H9 (cell line): ENCODE results near the gene THSD7B. TPM values are rescaled to one million over a fixed set of nuclear protein-coding genes. Genes with fewer than 3 reads are reported as not detected.

Experiments used
- DNase-seq: peaks from one replicate; pipeline ENCODE4 v3.0.0-alpha.2; 2017
- H2AFZ ChIP-seq: one replicate; pipeline ENCODE4 v1.6.1; 2013; ENCODE audit warnings: mild to moderate bottlenecking, low read length, control low read depth, moderate library complexity
- H2AK5ac ChIP-seq: 2 replicates; pipeline ENCODE4 v1.6.1; 2013; ENCODE audit warnings: low read length, control low read depth, mixed read lengths; ENCODE audit not compliant: insufficient read length
- H2BK120ac ChIP-seq: one replicate; pipeline ENCODE4 v1.6.1; 2013; ENCODE audit warnings: low read depth, mild to moderate bottlenecking, low read length, control low read depth, inconsistent platforms; ENCODE audit not compliant: poor library complexity, severe bottlenecking
- H2BK12ac ChIP-seq: 2 replicates; pipeline ENCODE4 v1.6.1; 2013; ENCODE audit warnings: low read length, control low read depth, mixed read lengths, low read depth; ENCODE audit not compliant: insufficient read length
- H2BK15ac ChIP-seq: 2 replicates; pipeline ENCODE4 v1.6.1; 2013; ENCODE audit warnings: low read depth, low read length, control low read depth
- H2BK20ac ChIP-seq: one replicate; pipeline ENCODE4 v1.6.1; 2013; ENCODE audit warnings: low read depth, mild to moderate bottlenecking, low read length, control low read depth, inconsistent platforms; ENCODE audit not compliant: poor library complexity, severe bottlenecking
- H2BK5ac ChIP-seq: 2 replicates; pipeline ENCODE4 v1.6.1; 2013; ENCODE audit warnings: low read length, control low read depth, mixed read lengths; ENCODE audit not compliant: insufficient read length
- H3K14ac ChIP-seq: 2 replicates; pipeline ENCODE4 v1.6.1; 2013; ENCODE audit warnings: low read length, control low read depth; ENCODE audit not compliant: insufficient read depth
- H3K18ac ChIP-seq: 2 replicates; pipeline ENCODE4 v1.6.1; 2013; ENCODE audit warnings: low read depth, mild to moderate bottlenecking, mixed read lengths, low read length, control low read depth; ENCODE audit not compliant: insufficient read length
- H3K23ac ChIP-seq: 2 replicates; pipeline ENCODE4 v1.6.1; 2013; ENCODE audit warnings: low read length, control low read depth, mixed read lengths, low read depth; ENCODE audit not compliant: insufficient read length
- H3K23me2 ChIP-seq: 2 replicates; pipeline ENCODE4 v1.6.1; 2013; ENCODE audit warnings: low read depth, mild to moderate bottlenecking, mixed read lengths, low read length, control low read depth; ENCODE audit not compliant: insufficient read length, poor library complexity, severe bottlenecking
- H3K27ac ChIP-seq: 2 replicates; pipeline ENCODE4 v1.5.1; 2013; ENCODE audit warnings: low read length, control low read depth, mixed read lengths, low read depth; ENCODE audit not compliant: insufficient read length
- H3K27me3 ChIP-seq: 2 replicates; pipeline ENCODE4 v1.6.1; 2013; ENCODE audit warnings: low read length, control low read depth, inconsistent platforms; ENCODE audit not compliant: insufficient read depth
- H3K4ac ChIP-seq: 2 replicates; pipeline ENCODE4 v1.6.1; 2013; ENCODE audit warnings: low read depth, mild to moderate bottlenecking, control low read depth, inconsistent platforms, low read length, moderate library complexity
- H3K4me1 ChIP-seq: 2 replicates; pipeline ENCODE4 v1.6.1; 2013; ENCODE audit warnings: low read length, control low read depth, inconsistent platforms; ENCODE audit not compliant: insufficient read depth
- H3K4me2 ChIP-seq: 2 replicates; pipeline ENCODE4 v1.6.1; 2013; ENCODE audit warnings: low read length, control low read depth, mixed read lengths; ENCODE audit not compliant: insufficient read length, insufficient read depth
- H3K56ac ChIP-seq: 2 replicates; pipeline ENCODE4 v1.6.1; 2013; ENCODE audit warnings: low read depth, mild to moderate bottlenecking, mixed read lengths, low read length, control low read depth; ENCODE audit not compliant: insufficient read length
- H3K79me1 ChIP-seq: 2 replicates; pipeline ENCODE4 v1.6.1; 2013; ENCODE audit warnings: low read depth, mild to moderate bottlenecking, moderate library complexity, low read length, control low read depth, inconsistent platforms; ENCODE audit not compliant: insufficient read depth, poor library complexity, severe bottlenecking
- H3K79me2 ChIP-seq: 2 replicates; pipeline ENCODE4 v1.6.1; 2013; ENCODE audit warnings: low read length, control low read depth, inconsistent platforms; ENCODE audit not compliant: insufficient read depth
- H3K9ac ChIP-seq: 2 replicates; pipeline ENCODE4 v1.6.1; 2013; ENCODE audit warnings: low read length, control low read depth, mixed read lengths; ENCODE audit not compliant: insufficient read length; ENCODE audit errors: extremely low read depth
- H3K9me3 ChIP-seq: one replicate; pipeline ENCODE4 v1.6.1; 2013; ENCODE audit warnings: low read depth, low read length, inconsistent platforms; ENCODE audit not compliant: control insufficient read depth
- H3T11ph ChIP-seq: one replicate; pipeline ENCODE4 v1.6.1; 2013; ENCODE audit warnings: mild to moderate bottlenecking, low read length, control low read depth, inconsistent platforms
- H4K20me1 ChIP-seq: one replicate; pipeline ENCODE4 v1.6.1; 2013; ENCODE audit not compliant: control insufficient read depth, insufficient read length, insufficient read depth
- H4K5ac ChIP-seq: 2 replicates; pipeline ENCODE4 v1.6.1; 2013; ENCODE audit warnings: low read depth, mild to moderate bottlenecking, mixed read lengths, low read length, control low read depth; ENCODE audit not compliant: insufficient read length
- H4K8ac ChIP-seq: replicated peaks from 2 replicates; pipeline ENCODE4 v1.6.1; 2013; ENCODE audit warnings: low read length, control low read depth, mixed read lengths, low read depth; ENCODE audit not compliant: insufficient read length
- H4K91ac ChIP-seq: 2 replicates; pipeline ENCODE4 v1.6.1; 2013; ENCODE audit warnings: low read depth, mild to moderate bottlenecking, moderate library complexity, mixed read lengths, low read length, control low read depth; ENCODE audit not compliant: insufficient read length
- H3K27ac Mint-ChIP-seq, 3 experiments: 2 replicates in 2 of 3; 3 replicates in 1 of 3; pipeline ENCODE4 v1.8.0; 2020 to 2021; ENCODE audit warnings: mixed read lengths in 3 of 3, mild to moderate bottlenecking in 1 of 3, moderate library complexity in 1 of 3
- H3K27me3 Mint-ChIP-seq: 2 replicates; pipeline ENCODE4 v1.8.0; 2021; ENCODE audit warnings: low read depth, mild to moderate bottlenecking, moderate library complexity, mixed read lengths
- H3K36me3 Mint-ChIP-seq, 3 experiments: 2 replicates in 2 of 3; 3 replicates in 1 of 3; pipeline ENCODE4 v1.8.0; 2020 to 2021; ENCODE audit warnings: low read depth in 3 of 3, mixed read lengths in 3 of 3; ENCODE audit not compliant: insufficient read depth in 1 of 3
- H3K4me1 Mint-ChIP-seq, 2 experiments: 2 replicates each; pipeline ENCODE4 v1.8.0; 2020; ENCODE audit warnings: mixed read lengths in 2 of 2
- H3K4me3 Mint-ChIP-seq, 2 experiments: 2 replicates in 1 of 2; 3 replicates in 1 of 2; pipeline ENCODE4 v1.8.0; 2020 to 2021; ENCODE audit warnings: mild to moderate bottlenecking in 2 of 2, mixed read lengths in 2 of 2, moderate library complexity in 1 of 2
- H3K9me3 Mint-ChIP-seq, 2 experiments: 2 replicates in 1 of 2; 3 replicates in 1 of 2; pipeline ENCODE4 v1.8.0; 2020; ENCODE audit warnings: mild to moderate bottlenecking in 2 of 2, mixed read lengths in 2 of 2, moderate library complexity in 1 of 2
- WGBS: extraction: QIAGEN DNeasy Blood & Tissue Kit; methylation state at CpG from one replicate; pipeline ENCODE4 v1.1.7; 2013; ENCODE audit warnings: missing lambda C conversion rate, low lambda C conversion rate, mixed read lengths; ENCODE audit not compliant: insufficient read length; ENCODE audit errors: extremely low coverage; 5-methylcytosine and 5-hydroxymethylcytosine counted together
- total RNA-seq: library from RNA; stranded (reverse); gene quantifications from 2 replicates; pipeline ENCODE4 v1.2.1, GENCODE V29; 2021
- TF ChIP-seq, protein P1 (sequence below): fragments of 200-600 bp; sonication (generic); conservative IDR thresholded peaks from 3 replicates; pipeline ENCODE4 v1.8.0; 2021; ENCODE audit warnings: antibody characterized with exemption, mild to moderate bottlenecking

Gene THSD7B
- total RNA-seq, 1 experiment from 2014 or later: 0.85 TPM

- Histone ChIP-seq H2AK5ac (no peak overlapping the region), H4K8ac (no peak overlapping the region), H4K5ac (no peak overlapping the region), H2BK15ac (no peak overlapping the region), H3K4ac (no peak overlapping the region), H3K9ac (no peak overlapping the region), H4K20me1 (no peaks in the 10 kb centered on the region), H3K79me1 (no peaks in the 10 kb centered on the region), H3K9me3 (no peaks in the 10 kb centered on the region), H3K27ac (no peak overlapping the region), H3K23ac (no peak overlapping the region), H3K4me2 (no peak overlapping the region), H3K27me3 (no peaks in the 10 kb centered on the region), H2BK20ac (no peak overlapping the region), H3K56ac (no peak overlapping the region), H3K79me2 (no peaks in the 10 kb centered on the region), H2BK120ac (no peak overlapping the region), H3K18ac (no peak overlapping the region), H4K91ac (no peak overlapping the region), H3T11ph (no peak overlapping the region), H2BK5ac (no peak overlapping the region), H2AFZ (no peak overlapping the region), H3K23me2 (no peaks in the 10 kb centered on the region), H2BK12ac (no peak overlapping the region), H3K14ac (no peak overlapping the region), H3K4me1 (no peaks in the 10 kb centered on the region)
- no CpG with 5 or more reads among the region's 7 CpGs for WGBS
- no peak overlapping the region for H3K4me3 Mint-ChIP-seq
- H3K4me1 Mint-ChIP-seq: peaks cover 2 to 5% of the 10 kb centered on the region in 2 experiments; a peak in 3 of 4 replicates
- TF ChIP-seq, protein P1, sequence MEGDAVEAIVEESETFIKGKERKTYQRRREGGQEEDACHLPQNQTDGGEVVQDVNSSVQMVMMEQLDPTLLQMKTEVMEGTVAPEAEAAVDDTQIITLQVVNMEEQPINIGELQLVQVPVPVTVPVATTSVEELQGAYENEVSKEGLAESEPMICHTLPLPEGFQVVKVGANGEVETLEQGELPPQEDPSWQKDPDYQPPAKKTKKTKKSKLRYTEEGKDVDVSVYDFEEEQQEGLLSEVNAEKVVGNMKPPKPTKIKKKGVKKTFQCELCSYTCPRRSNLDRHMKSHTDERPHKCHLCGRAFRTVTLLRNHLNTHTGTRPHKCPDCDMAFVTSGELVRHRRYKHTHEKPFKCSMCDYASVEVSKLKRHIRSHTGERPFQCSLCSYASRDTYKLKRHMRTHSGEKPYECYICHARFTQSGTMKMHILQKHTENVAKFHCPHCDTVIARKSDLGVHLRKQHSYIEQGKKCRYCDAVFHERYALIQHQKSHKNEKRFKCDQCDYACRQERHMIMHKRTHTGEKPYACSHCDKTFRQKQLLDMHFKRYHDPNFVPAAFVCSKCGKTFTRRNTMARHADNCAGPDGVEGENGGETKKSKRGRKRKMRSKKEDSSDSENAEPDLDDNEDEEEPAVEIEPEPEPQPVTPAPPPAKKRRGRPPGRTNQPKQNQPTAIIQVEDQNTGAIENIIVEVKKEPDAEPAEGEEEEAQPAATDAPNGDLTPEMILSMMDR: no peak
- H3K36me3 Mint-ChIP-seq: peaks cover 0 to under 1% (median 0%) of the 10 kb centered on the region in 3 experiments; a peak in 1 of 7 replicates
- no peaks in the 10 kb centered on the region for H3K27me3 Mint-ChIP-seq
- DNase-seq: no peak
- H3K27ac Mint-ChIP-seq: no peak overlapping the region
- no peaks in the 10 kb centered on the region for H3K9me3 Mint-ChIP-seq
These were observed 640.2 kb downstream of the THSD7B start for GRCh38 chr2:137405496-137405895.
